ENCODE data around the gene ASCL1.

The ASCL1 gene

GRCh38 chr12:102992297-102992696 is 34.8 kb downstream of the ASCL1 start:
- Histone ChIP-seq H3K27me3 (ENCODE audit: insufficient read depth, low read depth, severe bottlenecking) (no peaks in the 10 kb centered on the region), H3K36me3 (no peaks in the 10 kb centered on the region), H3K27ac (no peak overlapping the region), H3K4me3 (ENCODE audit: low read depth, low read length) (no peak overlapping the region), H3K9me3 (ENCODE audit: severe bottlenecking) (no peaks in the 10 kb centered on the region)
- TF ChIP-seq CTCF (IDR thresholded peaks at IDR 0.05; ENCODE audit: low read depth, low read length): peak; percentile 13; the same call in 1 of the 2 replicates
- peak; percentile 8 for DNase-seq

- Histone ChIP-seq H3K27ac (no peak overlapping the region), H3K27me3 (ENCODE audit: insufficient read depth, low read depth, severe bottlenecking) (no peaks in the 10 kb centered on the region), H3K9me3 (ENCODE audit: severe bottlenecking) (peaks cover 4% of the 10 kb centered on the region), H3K36me3 (no peaks in the 10 kb centered on the region), H3K4me3 (ENCODE audit: low read depth, low read length) (no peak overlapping the region)
- TF ChIP-seq CTCF (IDR thresholded peaks at IDR 0.05; ENCODE audit: low read depth, low read length): no peak
- DNase-seq: no peak
Measured at GRCh38 chr12:102992720-102993119, 35.2 kb downstream of the ASCL1 start.

- DNase-seq: no peak
- Histone ChIP-seq H3K4me3 (ENCODE audit: low read depth, low read length) (no peak overlapping the region), H3K27me3 (ENCODE audit: insufficient read depth, low read depth, severe bottlenecking) (no peaks in the 10 kb centered on the region), H3K9me3 (ENCODE audit: severe bottlenecking) (peaks cover 12% of the 10 kb centered on the region), H3K36me3 (no peaks in the 10 kb centered on the region), H3K27ac (no peak overlapping the region)
- TF ChIP-seq CTCF (IDR thresholded peaks at IDR 0.05; ENCODE audit: low read depth, low read length): no peak
Measured at GRCh38 chr12:102993537-102993936, 36.1 kb downstream of the ASCL1 start.

GRCh38 chr12:102995372-102995771 is 37.9 kb downstream of the ASCL1 start:
- Histone ChIP-seq H3K4me3 (ENCODE audit: low read depth, low read length) (no peak overlapping the region), H3K36me3 (no peaks in the 10 kb centered on the region), H3K9me3 (ENCODE audit: severe bottlenecking) (peaks cover 12% of the 10 kb centered on the region), H3K27ac (no peak overlapping the region), H3K27me3 (ENCODE audit: insufficient read depth, low read depth, severe bottlenecking) (no peaks in the 10 kb centered on the region)
- no peak for TF ChIP-seq CTCF (IDR thresholded peaks at IDR 0.05; ENCODE audit: low read depth, low read length)
- DNase-seq: no peak

All from WERI-Rb-1 (cell line).